Measurements from ENCODE around the gene STARD3.

The STARD3 gene

DNA sequence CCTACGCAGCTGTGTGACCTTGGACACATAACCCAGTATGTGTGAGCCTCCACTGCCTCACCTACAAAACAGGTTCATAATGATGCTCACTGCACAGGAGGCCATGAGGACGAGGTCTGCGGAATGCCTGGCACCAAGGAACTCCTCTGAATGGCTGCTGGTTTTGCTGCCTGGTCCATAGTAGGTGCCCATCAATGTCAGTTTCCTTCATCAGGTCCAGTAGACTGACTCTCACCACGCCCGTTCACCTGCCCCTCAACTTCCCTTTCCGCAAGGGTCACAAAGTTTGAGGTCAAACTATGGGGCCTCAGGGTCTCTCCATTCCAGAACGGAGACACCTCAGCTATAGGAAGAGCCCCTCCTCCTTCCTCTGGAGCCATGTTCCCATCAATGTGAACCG lies 40.1 kb downstream of the STARD3 start:
- Histone ChIP-seq H3K27me3 (ENCODE audit: insufficient read depth, low read length) (no peaks in the 10 kb centered on the region), H3K79me2 (ENCODE audit: control insufficient read depth, insufficient read depth, low read length, unreplicated experiment) (no peaks in the 10 kb centered on the region), H3K27ac (ENCODE audit: low read depth, low read length) (no peak overlapping the region), H2AFZ (ENCODE audit: low read length, unreplicated experiment) (no peak overlapping the region), H3K4me3 (ENCODE audit: low read depth, low read length) (no peak overlapping the region), H3K4me1 (ENCODE audit: control insufficient read depth, insufficient read depth, low read length, unreplicated experiment) (no peaks in the 10 kb centered on the region), H3K36me3 (ENCODE audit: insufficient read depth, low read length) (no peaks in the 10 kb centered on the region)

DNA sequence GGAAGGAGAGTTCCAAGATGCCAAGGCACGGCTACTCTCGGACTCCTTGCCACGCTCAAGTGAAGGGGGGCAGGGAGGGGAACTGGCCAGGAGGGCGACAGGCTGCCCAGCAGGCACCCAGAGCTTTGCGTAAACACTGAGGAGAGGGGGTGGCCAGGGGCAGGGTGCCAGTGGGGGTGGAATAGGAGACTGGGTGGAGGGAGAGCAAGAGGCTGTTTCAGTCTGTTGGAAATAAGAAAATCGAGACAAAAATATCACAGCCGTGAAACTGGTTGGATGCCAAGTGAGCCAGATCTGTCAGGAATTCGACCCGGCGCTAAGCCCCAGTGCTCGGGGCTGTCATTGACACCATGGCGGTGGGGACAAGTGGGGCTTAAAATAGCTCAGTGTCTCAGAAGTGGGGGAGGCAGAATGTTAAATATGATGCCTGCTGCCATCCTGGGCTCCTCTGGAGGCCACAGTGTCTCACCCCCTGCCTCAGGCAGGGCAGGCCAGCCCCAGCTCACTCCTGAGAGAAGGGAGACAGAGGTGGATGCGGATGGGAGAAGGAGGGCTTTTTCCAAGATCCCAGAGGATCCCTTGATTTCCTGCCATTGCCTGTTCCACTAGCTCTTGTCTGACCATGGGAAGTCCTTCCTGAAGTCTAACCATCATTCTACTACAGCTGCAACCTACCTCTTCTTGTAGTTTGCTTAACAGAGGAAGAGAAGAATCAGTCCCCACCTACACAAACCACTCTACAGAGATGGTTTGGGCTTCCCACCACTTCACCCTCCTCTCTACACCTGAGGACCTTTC lies 40.8 kb downstream of the STARD3 start:
- Histone ChIP-seq H3K4me1 (ENCODE audit: control insufficient read depth, insufficient read depth, low read length, unreplicated experiment) (no peaks in the 10 kb centered on the region), H3K36me3 (ENCODE audit: insufficient read depth, low read length) (no peaks in the 10 kb centered on the region), H2AFZ (ENCODE audit: low read length, unreplicated experiment) (no peak overlapping the region), H3K27me3 (ENCODE audit: insufficient read depth, low read length) (no peaks in the 10 kb centered on the region), H3K27ac (ENCODE audit: low read depth, low read length) (no peak overlapping the region), H3K79me2 (ENCODE audit: control insufficient read depth, insufficient read depth, low read length, unreplicated experiment) (no peaks in the 10 kb centered on the region), H3K4me3 (ENCODE audit: low read depth, low read length) (no peak overlapping the region)

DNA sequence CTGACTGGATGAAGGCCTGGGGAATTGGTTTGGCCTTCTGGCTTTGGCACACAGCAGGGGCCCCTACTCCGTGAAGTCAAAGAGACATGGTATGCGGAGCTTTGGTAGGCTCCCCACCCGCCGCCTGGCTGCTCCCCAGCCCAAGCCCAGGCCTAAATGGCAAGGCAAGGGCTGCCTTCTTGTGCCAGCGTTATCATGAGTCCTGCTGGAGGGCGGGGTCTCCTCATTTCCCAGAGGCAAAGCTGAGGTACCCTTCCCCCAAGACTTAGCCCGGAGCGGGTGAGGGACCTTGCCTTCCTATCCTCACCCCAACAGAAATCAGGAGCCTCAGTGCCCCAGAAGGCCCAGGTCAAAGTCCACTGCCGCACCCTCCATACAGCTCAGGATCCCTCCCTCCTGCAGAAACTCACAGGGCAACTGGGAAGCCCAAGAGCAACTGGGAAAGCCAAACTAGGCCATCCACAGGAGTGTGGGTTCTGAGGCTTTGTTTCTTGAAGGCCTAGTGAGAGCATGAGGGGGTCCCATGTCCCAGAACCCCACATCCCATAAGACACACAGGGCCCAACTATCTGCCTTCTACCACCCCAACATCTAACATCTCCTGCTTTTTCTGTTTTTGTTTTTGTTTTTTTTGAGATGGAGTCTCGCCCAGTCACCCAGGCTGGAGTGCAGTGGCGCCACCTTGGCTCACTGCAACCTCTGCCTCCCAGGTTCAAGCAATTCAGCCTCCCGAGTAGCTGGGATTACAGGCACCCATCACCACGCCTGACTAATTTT lies 41.6 kb downstream of the STARD3 start:
- no peak overlapping the region for H3K4me3 ChIP-seq (ENCODE audit: low read depth, low read length)

DNA sequence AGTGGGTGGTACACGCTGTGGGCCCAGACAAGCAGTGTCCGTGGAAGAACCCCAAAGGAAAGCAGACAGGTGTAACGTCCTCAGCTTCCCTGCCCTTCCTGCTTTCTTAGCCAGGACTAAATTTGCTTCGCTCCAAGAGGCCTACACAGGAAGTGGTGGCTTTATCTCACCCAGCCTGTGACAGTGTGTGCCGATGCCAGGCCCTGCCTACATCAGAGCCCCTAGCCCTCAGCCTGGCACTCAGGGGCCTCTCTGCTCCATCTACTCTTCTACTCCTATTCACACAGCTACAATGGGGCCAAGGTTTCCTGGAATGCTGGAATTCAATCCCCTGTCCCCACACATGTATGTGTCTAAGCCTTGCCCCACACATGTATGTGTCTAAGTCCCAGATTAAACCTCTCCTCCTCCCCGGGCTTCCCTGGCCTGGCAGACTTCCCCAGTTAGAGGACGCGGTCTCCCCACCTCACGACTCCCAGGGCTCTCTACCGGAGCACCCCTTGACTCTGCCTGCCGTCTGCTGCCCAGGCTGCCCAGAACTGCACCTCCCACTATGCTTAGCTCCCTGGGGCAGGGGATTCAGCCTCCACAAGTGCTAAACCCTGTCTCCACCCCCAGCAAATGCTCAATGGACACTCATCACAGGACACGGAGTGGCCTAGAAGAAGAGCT lies 42.7 kb downstream of the STARD3 start:
- no peaks in the 10 kb centered on the region for H3K36me3 ChIP-seq (ENCODE audit: insufficient read depth, low read length)
- no peak overlapping the region for H3K27ac ChIP-seq (ENCODE audit: low read depth, low read length)
- no peak overlapping the region for H2AFZ ChIP-seq (ENCODE audit: low read length, unreplicated experiment)
- H3K4me3 ChIP-seq (ENCODE audit: low read depth, low read length), result no peak overlapping the region
- H3K79me2 ChIP-seq (ENCODE audit: control insufficient read depth, insufficient read depth, low read length, unreplicated experiment), result no peaks in the 10 kb centered on the region
- no peaks in the 10 kb centered on the region for H3K27me3 ChIP-seq (ENCODE audit: insufficient read depth, low read length)
- H3K4me1 ChIP-seq (ENCODE audit: control insufficient read depth, insufficient read depth, low read length, unreplicated experiment), result no peaks in the 10 kb centered on the region

More for the DNA sequence above, 41.6 kb downstream of the STARD3 start:
- H3K27ac ChIP-seq (ENCODE audit: low read depth, low read length), result no peak overlapping the region
- H2AFZ ChIP-seq (ENCODE audit: low read length, unreplicated experiment), result no peak overlapping the region
- no peaks in the 10 kb centered on the region for H3K36me3 ChIP-seq (ENCODE audit: insufficient read depth, low read length)
- H3K4me1 ChIP-seq (ENCODE audit: control insufficient read depth, insufficient read depth, low read length, unreplicated experiment), result no peaks in the 10 kb centered on the region
- H3K79me2 ChIP-seq (ENCODE audit: control insufficient read depth, insufficient read depth, low read length, unreplicated experiment), result no peaks in the 10 kb centered on the region
- no peaks in the 10 kb centered on the region for H3K27me3 ChIP-seq (ENCODE audit: insufficient read depth, low read length)

DNA sequence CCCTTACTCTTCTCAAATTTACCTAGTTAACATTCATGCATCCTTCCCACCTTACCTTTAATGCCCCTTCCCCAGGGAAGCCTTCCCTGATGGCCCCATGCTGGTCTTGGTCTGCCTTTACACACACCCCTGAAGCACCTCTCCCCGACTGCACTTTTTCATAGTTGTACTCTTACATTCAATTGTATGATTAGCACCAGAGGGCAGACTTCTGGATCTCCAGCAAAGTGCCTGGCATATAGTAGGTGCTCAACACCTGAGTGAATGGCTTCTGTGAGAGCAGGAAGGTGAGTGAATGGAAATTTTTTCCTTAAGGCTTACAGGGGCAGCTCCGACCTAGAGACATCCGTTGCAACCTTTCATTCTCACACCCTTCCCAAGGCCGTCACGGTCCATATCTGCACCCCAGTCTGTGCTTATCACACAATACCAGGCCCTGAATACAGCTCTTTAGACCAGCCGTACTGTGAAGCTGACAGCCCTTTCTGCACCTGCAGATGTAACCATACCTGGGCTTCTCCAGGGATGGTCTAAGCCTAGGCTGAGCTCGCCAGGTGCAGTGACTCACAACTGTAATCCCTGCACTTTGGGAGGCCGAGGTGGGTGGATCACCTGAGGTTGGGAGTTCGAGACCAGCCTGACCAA lies 46.5 kb downstream of the STARD3 start:
- H3K4me1 ChIP-seq (ENCODE audit: control insufficient read depth, insufficient read depth, low read length, unreplicated experiment), result peaks cover 4% of the 10 kb centered on the region
- no peak overlapping the region for H2AFZ ChIP-seq (ENCODE audit: low read length, unreplicated experiment)
- H3K79me2 ChIP-seq (ENCODE audit: control insufficient read depth, insufficient read depth, low read length, unreplicated experiment), result no peaks in the 10 kb centered on the region
- H3K4me3 ChIP-seq (ENCODE audit: low read depth, low read length), result no peak overlapping the region
- H3K36me3 ChIP-seq (ENCODE audit: insufficient read depth, low read length), result no peaks in the 10 kb centered on the region
- H3K27ac ChIP-seq (ENCODE audit: low read depth, low read length), result no peak overlapping the region
- no peaks in the 10 kb centered on the region for H3K27me3 ChIP-seq (ENCODE audit: insufficient read depth, low read length)

DNA sequence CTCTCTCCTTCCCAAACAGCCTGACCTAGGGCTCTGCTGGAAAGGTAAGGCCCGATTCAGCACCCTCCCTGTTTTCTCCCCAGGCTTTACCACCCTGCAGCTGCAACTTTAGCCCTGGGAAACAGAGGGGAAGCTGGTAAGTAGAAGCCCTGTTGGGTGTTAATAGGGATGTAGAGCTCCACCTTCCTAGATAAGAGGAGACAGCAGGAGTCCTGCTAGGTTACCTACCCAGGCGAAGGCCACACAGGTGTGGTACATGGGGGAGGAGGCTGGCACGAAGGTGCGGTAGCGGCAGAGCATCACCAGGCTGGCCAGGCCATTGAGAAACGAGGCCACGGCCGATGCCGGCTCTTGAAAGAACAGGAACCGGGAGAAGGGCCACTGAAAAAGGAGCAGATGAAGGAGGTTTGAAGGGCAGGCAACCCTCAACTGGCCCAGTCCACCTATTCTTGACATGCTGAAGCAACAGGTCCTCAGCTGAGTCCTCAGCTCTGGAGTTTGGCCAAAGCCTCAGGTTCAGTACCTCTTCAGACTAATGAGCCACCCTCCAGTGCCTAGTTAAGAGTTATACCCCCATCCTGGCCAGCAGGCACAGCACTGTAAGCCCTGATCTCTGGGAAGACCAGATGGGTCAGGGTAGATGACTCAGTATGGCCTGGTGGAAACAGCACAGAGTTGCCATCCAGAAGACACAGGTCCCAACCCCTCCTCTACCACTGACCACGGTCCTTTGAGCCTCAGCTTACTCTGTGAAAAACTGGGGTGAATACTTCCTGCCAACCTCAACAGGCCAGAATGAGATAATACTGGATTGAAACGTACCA lies 47.6 kb downstream of the STARD3 start:
- Histone ChIP-seq H3K27ac (ENCODE audit: low read depth, low read length) (no peak overlapping the region), H2AFZ (ENCODE audit: low read length, unreplicated experiment) (no peak overlapping the region), H3K27me3 (ENCODE audit: insufficient read depth, low read length) (no peaks in the 10 kb centered on the region), H3K36me3 (ENCODE audit: insufficient read depth, low read length) (no peaks in the 10 kb centered on the region), H3K4me1 (ENCODE audit: control insufficient read depth, insufficient read depth, low read length, unreplicated experiment) (peaks cover 13% of the 10 kb centered on the region), H3K4me3 (ENCODE audit: low read depth, low read length) (no peak overlapping the region), H3K79me2 (ENCODE audit: control insufficient read depth, insufficient read depth, low read length, unreplicated experiment) (no peaks in the 10 kb centered on the region)

DNA sequence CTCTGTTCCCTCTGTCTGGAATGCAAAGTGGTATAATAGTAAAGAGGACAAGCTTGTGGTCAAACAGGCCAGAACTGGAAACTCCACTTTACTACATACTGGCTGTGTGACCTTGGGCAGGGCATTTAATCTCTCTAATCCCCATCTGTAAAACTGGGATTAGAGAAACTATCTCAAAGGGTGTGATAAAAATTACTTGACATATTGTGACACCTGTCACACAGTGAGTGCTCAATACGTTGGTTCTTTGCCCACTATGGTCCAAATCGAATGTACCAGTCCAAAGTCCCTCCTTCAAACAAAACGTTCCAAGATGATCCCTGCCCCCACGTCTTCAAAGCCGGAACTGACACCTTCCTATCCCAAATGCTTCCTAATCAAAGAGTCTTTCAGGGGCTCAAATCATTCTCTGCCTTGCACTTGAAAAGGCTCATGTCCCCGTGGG lies 50.2 kb downstream of the STARD3 start:
- Histone ChIP-seq H3K79me2 (ENCODE audit: control insufficient read depth, insufficient read depth, low read length, unreplicated experiment) (no peaks in the 10 kb centered on the region), H3K27me3 (ENCODE audit: insufficient read depth, low read length) (no peaks in the 10 kb centered on the region), H3K4me3 (ENCODE audit: low read depth, low read length) (peak overlapping the region; percentile 89), H3K27ac (ENCODE audit: low read depth, low read length) (no peak overlapping the region), H3K4me1 (ENCODE audit: control insufficient read depth, insufficient read depth, low read length, unreplicated experiment) (peaks cover 13% of the 10 kb centered on the region), H3K36me3 (ENCODE audit: insufficient read depth, low read length) (no peaks in the 10 kb centered on the region), H2AFZ (ENCODE audit: low read length, unreplicated experiment) (peak overlapping the region; percentile 97)

DNA sequence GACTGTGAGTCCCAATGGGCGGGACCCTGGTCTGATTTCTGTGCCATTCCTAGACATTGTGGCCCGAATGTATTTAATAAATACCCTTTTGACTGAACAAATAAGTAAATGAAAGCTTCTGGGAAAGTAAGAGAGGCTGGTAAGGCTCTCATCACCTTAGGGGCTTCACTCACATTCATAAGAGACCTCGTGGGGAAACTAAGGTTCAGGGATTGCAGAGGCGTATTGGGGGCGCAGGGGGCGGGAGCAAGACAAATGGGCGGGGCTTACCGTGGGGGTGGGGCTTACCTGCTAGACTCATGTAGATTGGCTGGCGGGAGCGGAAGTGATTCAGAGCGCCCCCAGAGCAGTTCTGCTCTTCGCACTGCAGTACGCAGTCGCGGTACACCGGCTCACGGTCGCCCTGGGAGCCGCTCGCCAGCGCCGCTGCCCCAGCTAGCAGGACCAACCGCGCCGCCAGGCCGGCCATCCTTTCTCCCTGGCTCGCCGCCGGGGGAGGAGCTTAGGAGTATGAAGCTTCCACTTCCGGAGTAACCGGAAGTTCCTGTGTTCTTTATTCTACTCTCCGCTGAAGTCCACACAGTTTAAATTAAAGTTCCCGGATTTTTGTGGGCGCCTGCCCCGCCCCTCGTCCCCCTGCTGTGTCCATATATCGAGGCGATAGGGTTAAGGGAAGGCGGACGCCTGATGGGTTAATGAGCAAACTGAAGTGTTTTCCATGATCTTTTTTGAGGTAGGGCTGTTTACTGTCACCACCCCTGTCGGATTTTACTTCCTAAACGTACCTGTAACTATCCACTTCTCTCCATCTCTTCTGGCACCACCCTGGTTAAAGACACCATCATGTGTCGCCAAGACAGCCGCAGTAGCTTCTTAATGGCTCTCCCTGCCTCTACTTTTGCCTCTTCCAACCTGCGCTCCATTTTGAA lies 50.9 kb downstream of the STARD3 start, which contains the start of gene PGAP3:
Gene PGAP3 (minus strand): TSS at position 512 of the 929 bp plus-strand sequence. CDS start 43 bp downstream, at position 469.
- no peaks in the 10 kb centered on the region for H3K27me3 ChIP-seq (ENCODE audit: insufficient read depth, low read length)
- peak within 1 kb of the TSS; percentile 89 for H3K4me3 ChIP-seq (ENCODE audit: low read depth, low read length)
- H3K4me1 ChIP-seq (ENCODE audit: control insufficient read depth, insufficient read depth, low read length, unreplicated experiment), result peaks cover 13% of the 10 kb centered on the region
- no peaks in the 10 kb centered on the region for H3K36me3 ChIP-seq (ENCODE audit: insufficient read depth, low read length)
- no peaks in the 10 kb centered on the region for H3K79me2 ChIP-seq (ENCODE audit: control insufficient read depth, insufficient read depth, low read length, unreplicated experiment)
- H2AFZ ChIP-seq (ENCODE audit: low read length, unreplicated experiment), result peak within 1 kb of the TSS; percentile 97
- H3K27ac ChIP-seq (ENCODE audit: low read depth, low read length), result peak within 1 kb of the TSS; percentile 75

DNA sequence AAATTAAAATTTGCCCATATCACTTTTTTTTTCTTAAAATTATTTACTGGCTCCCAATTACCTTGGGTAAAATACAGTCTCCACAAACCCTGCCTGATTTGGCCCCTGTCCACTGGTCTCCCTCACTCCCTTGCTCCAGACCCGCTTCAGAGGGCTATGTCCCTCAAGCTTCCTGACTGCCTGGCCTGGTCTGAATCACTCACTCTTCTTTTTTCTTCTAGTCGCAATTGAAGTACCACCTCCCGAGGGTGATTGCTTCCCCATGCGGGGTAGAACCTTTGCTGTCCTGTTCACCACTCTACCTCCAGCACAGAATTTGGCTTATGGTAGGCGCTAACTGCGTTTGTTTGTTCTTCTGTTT lies 51.5 kb downstream of the STARD3 start:
- H3K27me3 ChIP-seq (ENCODE audit: insufficient read depth, low read length), result no peaks in the 10 kb centered on the region
- no peaks in the 10 kb centered on the region for H3K79me2 ChIP-seq (ENCODE audit: control insufficient read depth, insufficient read depth, low read length, unreplicated experiment)
- peak overlapping the region; percentile 89 for H3K4me3 ChIP-seq (ENCODE audit: low read depth, low read length)
- peaks cover 13% of the 10 kb centered on the region for H3K4me1 ChIP-seq (ENCODE audit: control insufficient read depth, insufficient read depth, low read length, unreplicated experiment)
- peak overlapping the region; percentile 75 for H3K27ac ChIP-seq (ENCODE audit: low read depth, low read length)
- H3K36me3 ChIP-seq (ENCODE audit: insufficient read depth, low read length), result no peaks in the 10 kb centered on the region
- peak overlapping the region; percentile 97 for H2AFZ ChIP-seq (ENCODE audit: low read length, unreplicated experiment)
